GM23338 (cell line): ENCODE results near the gene LRP1B.

Experiments used
- CREB1 ChIP-seq: fragments of 250-450 bp; sonication (Bioruptor Pico); IDR thresholded peaks from 2 replicates; pipeline ENCODE4 v1.5.0; 2020; ENCODE audit warnings: low read depth, mild to moderate bottlenecking, moderate library complexity
- EZH2 ChIP-seq: fragments of 200-600 bp; sonication (generic); IDR thresholded peaks from one replicate; pipeline ENCODE4 v1.8.0; 2017; ENCODE audit warnings: antibody characterized with exemption, mild to moderate bottlenecking, low read depth; ENCODE audit not compliant: unreplicated experiment
- EZH2phosphoT487 ChIP-seq: fragments of 200-600 bp; sonication (generic); IDR thresholded peaks from one replicate; pipeline ENCODE4 v1.8.1; 2018; ENCODE audit warnings: antibody characterized with exemption; ENCODE audit not compliant: unreplicated experiment
- JUNB ChIP-seq: IDR thresholded peaks from one replicate; pipeline ENCODE4 v1.6.1; 2016; ENCODE audit warnings: antibody characterized with exemption; ENCODE audit not compliant: unreplicated experiment
- NANOG ChIP-seq: IDR thresholded peaks from 2 replicates; pipeline ENCODE4 v1.6.1; 2016; ENCODE audit warnings: antibody characterized with exemption, borderline replicate concordance
- POLR2AphosphoS5 ChIP-seq: IDR thresholded peaks from 2 replicates; pipeline ENCODE4 v1.6.1; 2016; ENCODE audit warnings: antibody characterized with exemption, low read depth
- TF ChIP-seq, protein P1 (sequence below), 2 experiments: fragments of 200-600 bp in 1 of 2; sonication (generic) in 1 of 2; conservative IDR thresholded peaks; 2 replicates each; pipeline versions ENCODE4 v1.5.1 to v1.6.1; 2016 to 2017; ENCODE audit warnings: antibody characterized with exemption in 2 of 2, low read depth in 2 of 2, mild to moderate bottlenecking in 2 of 2, moderate library complexity in 1 of 2
- TF ChIP-seq, protein P2 (sequence below): IDR thresholded peaks from one replicate; pipeline ENCODE4 v1.6.1; 2018; ENCODE audit warnings: antibody characterized with exemption; ENCODE audit not compliant: unreplicated experiment

DNA sequence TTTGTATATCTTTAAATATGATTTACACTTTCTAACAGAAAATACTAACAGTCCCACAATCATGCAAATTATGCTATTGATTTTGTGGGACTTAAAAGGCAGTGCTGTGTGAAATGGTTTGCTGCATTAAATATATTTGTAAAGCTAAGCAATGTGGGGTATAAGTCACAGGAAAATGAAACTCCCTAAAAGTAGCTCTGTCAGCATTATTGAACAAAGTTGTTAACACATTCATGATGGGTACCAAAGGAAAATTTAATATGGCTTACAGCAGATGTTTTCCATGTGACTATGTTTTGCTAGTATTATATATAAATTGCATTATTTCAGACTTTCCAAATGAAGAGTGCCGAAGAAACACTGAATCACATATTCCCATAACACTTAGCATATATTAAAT lies 1450.0 kb downstream of the LRP1B start:
- TF ChIP-seq, protein P1, sequence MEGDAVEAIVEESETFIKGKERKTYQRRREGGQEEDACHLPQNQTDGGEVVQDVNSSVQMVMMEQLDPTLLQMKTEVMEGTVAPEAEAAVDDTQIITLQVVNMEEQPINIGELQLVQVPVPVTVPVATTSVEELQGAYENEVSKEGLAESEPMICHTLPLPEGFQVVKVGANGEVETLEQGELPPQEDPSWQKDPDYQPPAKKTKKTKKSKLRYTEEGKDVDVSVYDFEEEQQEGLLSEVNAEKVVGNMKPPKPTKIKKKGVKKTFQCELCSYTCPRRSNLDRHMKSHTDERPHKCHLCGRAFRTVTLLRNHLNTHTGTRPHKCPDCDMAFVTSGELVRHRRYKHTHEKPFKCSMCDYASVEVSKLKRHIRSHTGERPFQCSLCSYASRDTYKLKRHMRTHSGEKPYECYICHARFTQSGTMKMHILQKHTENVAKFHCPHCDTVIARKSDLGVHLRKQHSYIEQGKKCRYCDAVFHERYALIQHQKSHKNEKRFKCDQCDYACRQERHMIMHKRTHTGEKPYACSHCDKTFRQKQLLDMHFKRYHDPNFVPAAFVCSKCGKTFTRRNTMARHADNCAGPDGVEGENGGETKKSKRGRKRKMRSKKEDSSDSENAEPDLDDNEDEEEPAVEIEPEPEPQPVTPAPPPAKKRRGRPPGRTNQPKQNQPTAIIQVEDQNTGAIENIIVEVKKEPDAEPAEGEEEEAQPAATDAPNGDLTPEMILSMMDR (conservative IDR thresholded peaks at IDR 0.05; ENCODE audit: low read depth in 2 of 2), result no peak
- TF ChIP-seq CREB1 (CRISPR knock-in tag) (no peak), EZH2phosphoT487 (no peak), POLR2AphosphoS5 (no peak), JUNB (no peak), EZH2 (no peak), NANOG (no peak)
- TF ChIP-seq, protein P2, sequence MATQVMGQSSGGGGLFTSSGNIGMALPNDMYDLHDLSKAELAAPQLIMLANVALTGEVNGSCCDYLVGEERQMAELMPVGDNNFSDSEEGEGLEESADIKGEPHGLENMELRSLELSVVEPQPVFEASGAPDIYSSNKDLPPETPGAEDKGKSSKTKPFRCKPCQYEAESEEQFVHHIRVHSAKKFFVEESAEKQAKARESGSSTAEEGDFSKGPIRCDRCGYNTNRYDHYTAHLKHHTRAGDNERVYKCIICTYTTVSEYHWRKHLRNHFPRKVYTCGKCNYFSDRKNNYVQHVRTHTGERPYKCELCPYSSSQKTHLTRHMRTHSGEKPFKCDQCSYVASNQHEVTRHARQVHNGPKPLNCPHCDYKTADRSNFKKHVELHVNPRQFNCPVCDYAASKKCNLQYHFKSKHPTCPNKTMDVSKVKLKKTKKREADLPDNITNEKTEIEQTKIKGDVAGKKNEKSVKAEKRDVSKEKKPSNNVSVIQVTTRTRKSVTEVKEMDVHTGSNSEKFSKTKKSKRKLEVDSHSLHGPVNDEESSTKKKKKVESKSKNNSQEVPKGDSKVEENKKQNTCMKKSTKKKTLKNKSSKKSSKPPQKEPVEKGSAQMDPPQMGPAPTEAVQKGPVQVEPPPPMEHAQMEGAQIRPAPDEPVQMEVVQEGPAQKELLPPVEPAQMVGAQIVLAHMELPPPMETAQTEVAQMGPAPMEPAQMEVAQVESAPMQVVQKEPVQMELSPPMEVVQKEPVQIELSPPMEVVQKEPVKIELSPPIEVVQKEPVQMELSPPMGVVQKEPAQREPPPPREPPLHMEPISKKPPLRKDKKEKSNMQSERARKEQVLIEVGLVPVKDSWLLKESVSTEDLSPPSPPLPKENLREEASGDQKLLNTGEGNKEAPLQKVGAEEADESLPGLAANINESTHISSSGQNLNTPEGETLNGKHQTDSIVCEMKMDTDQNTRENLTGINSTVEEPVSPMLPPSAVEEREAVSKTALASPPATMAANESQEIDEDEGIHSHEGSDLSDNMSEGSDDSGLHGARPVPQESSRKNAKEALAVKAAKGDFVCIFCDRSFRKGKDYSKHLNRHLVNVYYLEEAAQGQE, result no peak
